K562 (cell line): ENCODE measurements around the gene NDUFA5. TPM values are rescaled to one million over a fixed set of nuclear protein-coding genes. Genes with fewer than 3 reads are reported as not detected.
A peak's percentile ranks its signal among the peaks of the same experiment; 100 is the strongest.

Source experiments
- CBX3 ChIP-seq, 2 experiments: IDR thresholded peaks; 1 replicate in 1 of 2; 2 replicates in 1 of 2; pipeline ENCODE4 v1.6.1; 2012; ENCODE audit warnings: inconsistent platforms in 2 of 2, low read length in 2 of 2, borderline replicate concordance in 1 of 2, control low read depth in 1 of 2
- CBX5 ChIP-seq: IDR thresholded peaks from 2 replicates; pipeline ENCODE4 v1.6.1; 2014; ENCODE audit warnings: low read depth, borderline replicate concordance
- CCNT2 ChIP-seq: IDR thresholded peaks from 2 replicates; pipeline ENCODE4 v1.6.1; 2011; ENCODE audit warnings: borderline replicate concordance, low read depth, mild to moderate bottlenecking, moderate library complexity, mixed read lengths, low read length; ENCODE audit not compliant: insufficient read length; ENCODE audit errors: extremely low read depth
- CREM ChIP-seq: IDR thresholded peaks from 2 replicates; pipeline ENCODE4 v1.6.1; 2014; ENCODE audit warnings: antibody characterized with exemption, low read depth
- SAP30 ChIP-seq: fragments of 200-600 bp; sonication (generic); IDR thresholded peaks from 2 replicates; pipeline ENCODE4 v1.6.1; 2012; ENCODE audit warnings: borderline replicate concordance, low read depth, mild to moderate bottlenecking, moderate library complexity, low read length, control low read depth, inconsistent platforms; ENCODE audit not compliant: insufficient read depth, poor library complexity, severe bottlenecking
- STAT5B ChIP-seq: fragments of 250-450 bp; sonication (Bioruptor Pico); IDR thresholded peaks from 2 replicates; pipeline ENCODE4 v1.8.0; 2021; ENCODE audit warnings: mild to moderate bottlenecking, inconsistent platforms
- ZBTB34 ChIP-seq: fragments of 250-450 bp; sonication (Bioruptor Pico); IDR thresholded peaks from 2 replicates; pipeline ENCODE4 v1.8.0; 2021; ENCODE audit warnings: mild to moderate bottlenecking, moderate library complexity
- polyA plus RNA-seq, 8 experiments: library from polyadenylated mRNA; depleted of rRNA in 4 of 8; stranded (reverse) in 5 of 8; unstranded in 3 of 8; fragments of >200 nt; fragmentation: Nextera tagmentation in 2 of 8; fragmentation: Illumina TruSeq in 1 of 8; extraction: Ambion mirVana in 2 of 8; extraction: Trizol in 1 of 8; gene quantifications; 2 replicates each; pipeline versions ENCODE4 v1.2.1 to v1.2.3, GENCODE V29; 2011 to 2014; ENCODE audit warnings: inconsistent platforms in 1 of 8, missing spikeins in 1 of 8
- total RNA-seq, 7 experiments: library from RNA; depleted of rRNA in 6 of 7; stranded (reverse); fragments of >200 nt in 6 of 7; fragmentation: Illumina TruSeq in 2 of 7; extraction: Trizol in 2 of 7; gene quantifications; 2 replicates each; pipeline versions ENCODE4 v1.2.1 to v1.2.3, GENCODE V29; 2011 to 2021; ENCODE audit warnings: low replicate concordance in 1 of 7
- TF ChIP-seq, protein P1 (sequence below), 2 experiments: fragments of 450-650 bp; formaldehyde crosslinking in 1 of 2; IDR thresholded peaks; 2 replicates each; pipeline versions ENCODE4 v1.4.0 to v1.6.1; 2014 to 2020; ENCODE audit warnings: mild to moderate bottlenecking in 2 of 2, borderline replicate concordance in 1 of 2, low read depth in 1 of 2
- TF ChIP-seq, protein P2 (sequence below): sonication (generic); formaldehyde crosslinking; IDR thresholded peaks from 2 replicates; pipeline ENCODE4 v1.8.0; 2023; ENCODE audit warnings: mild to moderate bottlenecking, missing genetic modification reagents
- TF ChIP-seq, protein P3 (sequence below): fragments of 450-650 bp; formaldehyde crosslinking; IDR thresholded peaks from 2 replicates; pipeline ENCODE4 v1.4.0; 2020; ENCODE audit warnings: mild to moderate bottlenecking, moderate library complexity
- TF ChIP-seq, protein P4 (sequence below): sonication (generic); formaldehyde crosslinking; IDR thresholded peaks from 2 replicates; pipeline ENCODE4 v1.8.1; 2022; ENCODE audit warnings: missing genetic modification reagents

The NDUFA5 gene
- total and polyA plus RNA-seq, 9 of the 15 experiments (the other 6 are each of a cell fraction or from before 2014, with no cell fraction given): 155 to 677 (median 269) TPM

GRCh38 chr7:123580406-123581161 lies 23.0 kb upstream of the NDUFA5 start (continued):
- no peak for TF ChIP-seq CCNT2
- TF ChIP-seq, protein P1, sequence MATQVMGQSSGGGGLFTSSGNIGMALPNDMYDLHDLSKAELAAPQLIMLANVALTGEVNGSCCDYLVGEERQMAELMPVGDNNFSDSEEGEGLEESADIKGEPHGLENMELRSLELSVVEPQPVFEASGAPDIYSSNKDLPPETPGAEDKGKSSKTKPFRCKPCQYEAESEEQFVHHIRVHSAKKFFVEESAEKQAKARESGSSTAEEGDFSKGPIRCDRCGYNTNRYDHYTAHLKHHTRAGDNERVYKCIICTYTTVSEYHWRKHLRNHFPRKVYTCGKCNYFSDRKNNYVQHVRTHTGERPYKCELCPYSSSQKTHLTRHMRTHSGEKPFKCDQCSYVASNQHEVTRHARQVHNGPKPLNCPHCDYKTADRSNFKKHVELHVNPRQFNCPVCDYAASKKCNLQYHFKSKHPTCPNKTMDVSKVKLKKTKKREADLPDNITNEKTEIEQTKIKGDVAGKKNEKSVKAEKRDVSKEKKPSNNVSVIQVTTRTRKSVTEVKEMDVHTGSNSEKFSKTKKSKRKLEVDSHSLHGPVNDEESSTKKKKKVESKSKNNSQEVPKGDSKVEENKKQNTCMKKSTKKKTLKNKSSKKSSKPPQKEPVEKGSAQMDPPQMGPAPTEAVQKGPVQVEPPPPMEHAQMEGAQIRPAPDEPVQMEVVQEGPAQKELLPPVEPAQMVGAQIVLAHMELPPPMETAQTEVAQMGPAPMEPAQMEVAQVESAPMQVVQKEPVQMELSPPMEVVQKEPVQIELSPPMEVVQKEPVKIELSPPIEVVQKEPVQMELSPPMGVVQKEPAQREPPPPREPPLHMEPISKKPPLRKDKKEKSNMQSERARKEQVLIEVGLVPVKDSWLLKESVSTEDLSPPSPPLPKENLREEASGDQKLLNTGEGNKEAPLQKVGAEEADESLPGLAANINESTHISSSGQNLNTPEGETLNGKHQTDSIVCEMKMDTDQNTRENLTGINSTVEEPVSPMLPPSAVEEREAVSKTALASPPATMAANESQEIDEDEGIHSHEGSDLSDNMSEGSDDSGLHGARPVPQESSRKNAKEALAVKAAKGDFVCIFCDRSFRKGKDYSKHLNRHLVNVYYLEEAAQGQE (IDR thresholded peaks at IDR 0.05; ENCODE audit: borderline replicate concordance): peak; percentile 80
- TF ChIP-seq, protein P1 (CRISPR knock-in tag; IDR thresholded peaks at IDR 0.05; ENCODE audit: low read depth): no peak
- TF ChIP-seq SAP30: no peak
- TF ChIP-seq ZBTB34 (CRISPR knock-in tag): no peak
- TF ChIP-seq CBX3 (IDR thresholded peaks at IDR 0.05; ENCODE audit: borderline replicate concordance in 1 of 2, low read length in 2 of 2): 0 out of 3 replicates have a peak, but pooled peaks of 1 of the 2 experiments have one; percentile 10
- no peak for TF ChIP-seq CBX5
- TF ChIP-seq, protein P2, sequence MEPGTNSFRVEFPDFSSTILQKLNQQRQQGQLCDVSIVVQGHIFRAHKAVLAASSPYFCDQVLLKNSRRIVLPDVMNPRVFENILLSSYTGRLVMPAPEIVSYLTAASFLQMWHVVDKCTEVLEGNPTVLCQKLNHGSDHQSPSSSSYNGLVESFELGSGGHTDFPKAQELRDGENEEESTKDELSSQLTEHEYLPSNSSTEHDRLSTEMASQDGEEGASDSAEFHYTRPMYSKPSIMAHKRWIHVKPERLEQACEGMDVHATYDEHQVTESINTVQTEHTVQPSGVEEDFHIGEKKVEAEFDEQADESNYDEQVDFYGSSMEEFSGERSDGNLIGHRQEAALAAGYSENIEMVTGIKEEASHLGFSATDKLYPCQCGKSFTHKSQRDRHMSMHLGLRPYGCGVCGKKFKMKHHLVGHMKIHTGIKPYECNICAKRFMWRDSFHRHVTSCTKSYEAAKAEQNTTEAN (CRISPR knock-in tag): no peak
- TF ChIP-seq STAT5B (CRISPR knock-in tag): no peak
- TF ChIP-seq, protein P3, sequence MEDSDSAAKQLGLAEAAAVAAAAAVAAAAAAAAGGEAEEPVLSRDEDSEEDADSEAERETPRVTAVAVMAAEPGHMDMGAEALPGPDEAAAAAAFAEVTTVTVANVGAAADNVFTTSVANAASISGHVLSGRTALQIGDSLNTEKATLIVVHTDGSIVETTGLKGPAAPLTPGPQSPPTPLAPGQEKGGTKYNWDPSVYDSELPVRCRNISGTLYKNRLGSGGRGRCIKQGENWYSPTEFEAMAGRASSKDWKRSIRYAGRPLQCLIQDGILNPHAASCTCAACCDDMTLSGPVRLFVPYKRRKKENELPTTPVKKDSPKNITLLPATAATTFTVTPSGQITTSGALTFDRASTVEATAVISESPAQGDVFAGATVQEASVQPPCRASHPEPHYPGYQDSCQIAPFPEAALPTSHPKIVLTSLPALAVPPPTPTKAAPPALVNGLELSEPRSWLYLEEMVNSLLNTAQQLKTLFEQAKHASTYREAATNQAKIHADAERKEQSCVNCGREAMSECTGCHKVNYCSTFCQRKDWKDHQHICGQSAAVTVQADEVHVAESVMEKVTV (CRISPR knock-in tag): peak; percentile 96
- peak; percentile 42; the same call in 1 of the 2 replicates for TF ChIP-seq CREM
- TF ChIP-seq, protein P4, sequence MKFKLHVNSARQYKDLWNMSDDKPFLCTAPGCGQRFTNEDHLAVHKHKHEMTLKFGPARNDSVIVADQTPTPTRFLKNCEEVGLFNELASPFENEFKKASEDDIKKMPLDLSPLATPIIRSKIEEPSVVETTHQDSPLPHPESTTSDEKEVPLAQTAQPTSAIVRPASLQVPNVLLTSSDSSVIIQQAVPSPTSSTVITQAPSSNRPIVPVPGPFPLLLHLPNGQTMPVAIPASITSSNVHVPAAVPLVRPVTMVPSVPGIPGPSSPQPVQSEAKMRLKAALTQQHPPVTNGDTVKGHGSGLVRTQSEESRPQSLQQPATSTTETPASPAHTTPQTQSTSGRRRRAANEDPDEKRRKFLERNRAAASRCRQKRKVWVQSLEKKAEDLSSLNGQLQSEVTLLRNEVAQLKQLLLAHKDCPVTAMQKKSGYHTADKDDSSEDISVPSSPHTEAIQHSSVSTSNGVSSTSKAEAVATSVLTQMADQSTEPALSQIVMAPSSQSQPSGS (CRISPR knock-in tag): no peak
